ENCODE results near the gene NBPF3.

DNA sequence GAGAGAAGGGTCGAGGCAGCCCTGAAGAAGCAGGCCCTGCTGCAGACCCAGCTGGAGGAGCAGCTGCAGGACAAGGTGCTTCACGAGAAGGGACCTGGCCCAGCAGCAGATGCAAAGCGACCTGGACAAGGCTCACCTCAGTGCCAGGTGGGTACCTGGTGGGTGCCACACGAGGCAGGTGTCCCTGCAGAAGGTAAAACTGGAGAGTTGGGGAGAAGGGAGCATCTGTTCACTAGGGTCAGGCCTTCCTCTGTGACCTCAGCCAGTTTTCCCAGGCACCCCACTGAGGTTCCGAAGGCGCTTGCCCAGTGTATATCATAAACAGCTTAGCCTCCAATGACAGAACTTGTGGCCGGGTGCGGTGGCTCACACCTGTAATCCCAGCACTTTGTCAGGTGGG lies 5.5 kb upstream of the NBPF3 start:
- TF ChIP-seq NR2F2 (IDR thresholded peaks at IDR 0.05) (no peak), GABPA (IDR thresholded peaks at IDR 0.05 in 1 of 2, conservative IDR thresholded peaks at IDR 0.05 in 1 of 2) (no peak)
- TF ChIP-seq, protein P1, sequence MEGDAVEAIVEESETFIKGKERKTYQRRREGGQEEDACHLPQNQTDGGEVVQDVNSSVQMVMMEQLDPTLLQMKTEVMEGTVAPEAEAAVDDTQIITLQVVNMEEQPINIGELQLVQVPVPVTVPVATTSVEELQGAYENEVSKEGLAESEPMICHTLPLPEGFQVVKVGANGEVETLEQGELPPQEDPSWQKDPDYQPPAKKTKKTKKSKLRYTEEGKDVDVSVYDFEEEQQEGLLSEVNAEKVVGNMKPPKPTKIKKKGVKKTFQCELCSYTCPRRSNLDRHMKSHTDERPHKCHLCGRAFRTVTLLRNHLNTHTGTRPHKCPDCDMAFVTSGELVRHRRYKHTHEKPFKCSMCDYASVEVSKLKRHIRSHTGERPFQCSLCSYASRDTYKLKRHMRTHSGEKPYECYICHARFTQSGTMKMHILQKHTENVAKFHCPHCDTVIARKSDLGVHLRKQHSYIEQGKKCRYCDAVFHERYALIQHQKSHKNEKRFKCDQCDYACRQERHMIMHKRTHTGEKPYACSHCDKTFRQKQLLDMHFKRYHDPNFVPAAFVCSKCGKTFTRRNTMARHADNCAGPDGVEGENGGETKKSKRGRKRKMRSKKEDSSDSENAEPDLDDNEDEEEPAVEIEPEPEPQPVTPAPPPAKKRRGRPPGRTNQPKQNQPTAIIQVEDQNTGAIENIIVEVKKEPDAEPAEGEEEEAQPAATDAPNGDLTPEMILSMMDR (IDR thresholded peaks at IDR 0.05; ENCODE audit: low read depth, low read length, missing input control): no peak
- TF ChIP-seq, protein P2, sequence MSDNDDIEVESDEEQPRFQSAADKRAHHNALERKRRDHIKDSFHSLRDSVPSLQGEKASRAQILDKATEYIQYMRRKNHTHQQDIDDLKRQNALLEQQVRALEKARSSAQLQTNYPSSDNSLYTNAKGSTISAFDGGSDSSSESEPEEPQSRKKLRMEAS (IDR thresholded peaks at IDR 0.05): no peak
